H1 (cell line): ENCODE results near the gene RANBP17. TPM values are rescaled to one million over a fixed set of nuclear protein-coding genes. Genes with fewer than 3 reads are reported as not detected.

Experiments used
- KDM4A ChIP-seq: IDR thresholded peaks from one replicate; pipeline ENCODE4 v1.7.1; 2012; ENCODE audit warnings: low read depth, mild to moderate bottlenecking, moderate library complexity, low read length, inconsistent platforms; ENCODE audit not compliant: severe bottlenecking
- YY1 ChIP-seq: IDR thresholded peaks from 2 replicates; pipeline ENCODE4 v1.6.1; 2011; ENCODE audit warnings: low read depth, mild to moderate bottlenecking, low read length
- polyA plus RNA-seq, 7 experiments: library from polyadenylated mRNA; depleted of rRNA in 3 of 7; stranded (reverse) in 5 of 7; unstranded in 2 of 7; fragments of >200 nt in 5 of 7; fragments of 200-250 nt in 2 of 7; gene quantifications; 1 replicate in 5 of 7; 2 replicates in 1 of 7; 4 replicates in 1 of 7; pipeline versions ENCODE4 v1.2.1 to v1.2.3, GENCODE V29; 2011 to 2013; ENCODE audit warnings: missing spikeins in 2 of 7, mixed read lengths in 2 of 7
- total RNA-seq: library from RNA; stranded (reverse); fragmentation: NEBNext Ultra II Directional; extraction: Animal tissue kit (Norgen Biotek cat#: 25700); gene quantifications from 2 replicates; pipeline ENCODE4 v1.2.1, GENCODE V29; 2021

Gene RANBP17
- total and polyA plus RNA-seq, 2 of the 8 experiments (the other 6 are each of a cell fraction or from before 2014, with no cell fraction given) = 8.6 to 21.3 TPM

GRCh38 chr5:171122372-171122771 lies 260.6 kb downstream of the RANBP17 start (continued):
- TF ChIP-seq KDM4A (no peak), YY1 (no peak)
- TF ChIP-seq, all 59 proteins: peak for 0
